ENCODE data around the gene TRMT5.

TRMT5 gene

DNA sequence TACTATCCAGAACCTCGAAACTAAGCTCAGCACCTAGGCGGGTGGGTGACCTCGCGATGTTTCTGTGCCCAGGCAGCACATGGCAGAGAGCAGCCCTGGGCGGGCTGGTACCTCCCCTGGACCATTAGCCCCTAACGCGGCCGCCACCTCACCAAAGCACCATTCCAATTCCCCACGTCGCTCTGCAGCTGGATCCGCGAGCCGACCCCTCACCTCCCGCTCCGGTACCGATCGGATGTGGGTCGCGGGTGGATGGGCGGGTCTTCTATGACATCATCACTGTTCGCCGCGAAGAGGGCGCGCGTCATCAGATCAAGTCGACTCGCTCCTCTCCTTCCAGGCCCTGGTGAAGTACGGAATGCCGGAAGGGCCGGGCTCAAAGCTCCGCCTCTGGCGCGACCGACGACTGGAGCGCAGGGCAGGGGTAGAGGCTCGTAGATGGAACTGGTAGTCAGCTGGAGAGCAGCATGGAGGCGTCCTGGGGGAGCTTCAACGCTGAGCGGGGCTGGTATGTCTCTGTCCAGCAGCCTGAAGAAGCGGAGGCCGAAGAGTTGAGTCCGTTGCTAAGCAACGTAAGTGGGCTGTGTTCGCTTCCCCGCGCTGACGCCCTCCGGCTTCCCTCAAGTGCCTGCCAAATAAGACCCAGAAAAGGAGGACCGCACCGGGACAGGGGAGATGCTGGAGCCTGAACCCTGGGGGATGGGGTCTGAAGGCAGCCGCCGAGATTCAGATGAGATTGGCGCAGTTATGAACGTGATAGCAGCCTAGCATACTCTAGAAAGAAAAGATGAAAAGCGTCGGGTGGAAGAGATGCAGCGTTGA lies at the start of gene TRMT5, which contains the start of gene SLC38A6:
TSS of gene TRMT5 (minus strand) at position 269 of the 822 bp plus-strand sequence. CDS start at position 163, 106 bp downstream.
TSS of gene SLC38A6 (plus strand) at position 435 of the 822 bp plus-strand sequence. CDS start at position 468, 33 bp downstream.
- peak; percentile 94 for DNase-seq

DNA sequence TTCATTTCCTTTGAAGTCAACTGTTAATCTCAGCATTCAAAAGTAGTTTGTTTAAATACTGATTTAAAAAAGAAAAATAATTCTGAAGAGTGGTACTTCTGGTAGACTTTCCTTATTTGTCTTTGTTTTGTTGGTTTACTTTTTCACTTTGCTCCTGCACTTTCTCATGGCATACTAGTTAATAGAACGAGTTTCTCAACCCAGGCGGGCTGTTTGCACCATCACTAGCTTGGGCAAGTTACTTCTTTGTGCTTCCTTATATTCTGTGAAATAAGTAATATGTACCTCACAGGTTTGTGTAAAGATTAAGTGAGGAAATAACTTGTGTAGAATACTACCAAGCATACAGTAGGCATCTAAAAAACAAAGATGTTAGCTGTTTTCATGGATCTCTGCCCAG lies 45.6 kb upstream of the TRMT5 start:
- no peak for DNase-seq

GRCh38 chr14:61025251-61026223 lies 44.7 kb upstream of the TRMT5 start:
- DNase-seq = peak; percentile 29

GRCh38 chr14:61019537-61019936 lies 38.7 kb upstream of the TRMT5 start:
- no peak for DNase-seq

DNA sequence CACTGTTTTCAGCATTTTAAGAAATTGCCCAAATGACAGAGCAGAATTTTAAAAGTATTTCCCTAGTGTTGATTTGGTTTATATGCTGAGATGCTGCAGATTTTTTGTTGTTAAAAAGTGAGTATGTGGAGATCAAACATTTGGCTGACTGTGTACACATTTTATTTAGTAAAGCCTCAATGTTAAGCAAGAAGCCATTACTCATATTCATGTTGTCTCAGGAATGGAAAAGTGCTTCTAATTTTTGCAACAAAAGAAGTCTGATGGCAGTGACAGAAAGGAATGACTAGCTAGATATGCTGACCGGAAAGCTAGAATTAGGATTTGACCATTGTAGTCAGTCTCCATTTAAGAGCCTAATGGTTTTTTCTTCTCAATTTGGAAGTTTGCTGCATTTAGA lies 22.7 kb upstream of the TRMT5 start:
- DNase-seq = no peak

GRCh38 chr14:60999536-60999935 lies 18.7 kb upstream of the TRMT5 start:
- no peak for DNase-seq

- no peak for DNase-seq
These were observed 17.7 kb upstream of the TRMT5 start for GRCh38 chr14:60998617-60999016.

DNA sequence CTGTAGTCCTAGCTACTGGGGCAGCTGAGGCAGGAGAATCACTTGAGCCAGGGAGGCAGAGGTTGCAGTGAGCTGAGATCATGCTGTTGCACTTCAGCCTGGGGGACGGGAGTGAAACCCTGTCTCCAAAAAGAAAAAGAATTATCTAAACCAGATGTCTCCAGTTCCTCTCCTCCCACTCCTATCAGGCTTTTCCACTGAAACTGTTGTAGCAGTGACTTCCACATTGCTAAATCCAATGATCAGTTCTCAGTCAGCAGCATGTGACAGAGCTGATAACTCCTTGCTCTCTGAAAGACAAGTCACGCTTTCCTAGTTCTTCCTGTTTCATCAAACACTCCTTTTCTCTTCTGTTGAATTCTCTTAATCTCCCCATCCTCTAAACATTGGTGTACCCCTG lies 8.7 kb upstream of the TRMT5 start:
- no peak for DNase-seq

GRCh38 chr14:60986500-60986899 lies 5.6 kb upstream of the TRMT5 start:
- no peak for DNase-seq

DNA sequence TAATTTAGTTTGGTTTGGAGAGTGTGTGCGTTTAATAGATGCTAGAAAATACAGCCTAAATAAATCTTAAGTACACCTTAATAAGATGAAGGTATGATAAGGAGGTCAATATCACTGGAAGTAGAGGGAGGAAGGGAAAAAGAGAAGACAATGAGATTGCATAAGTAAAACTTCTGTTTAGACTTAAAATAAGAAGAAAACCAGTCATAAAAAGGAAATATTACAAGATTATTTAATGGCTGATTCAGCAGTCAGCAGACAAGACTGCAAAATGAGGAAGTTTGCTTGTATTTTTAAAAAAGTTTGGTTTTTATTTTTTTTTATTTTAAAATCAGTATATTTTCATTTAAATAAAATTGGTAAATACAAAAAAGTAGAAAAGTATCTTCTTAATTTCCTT lies 3.3 kb upstream of the TRMT5 start:
- no peak for DNase-seq

- no peak for DNase-seq
These were observed 965 bp upstream of the TRMT5 start for GRCh38 chr14:60981633-60982455.

- DNase-seq = no peak
These were observed 3.0 kb downstream of the TRMT5 start for GRCh38 chr14:60977847-60978246.

DNA sequence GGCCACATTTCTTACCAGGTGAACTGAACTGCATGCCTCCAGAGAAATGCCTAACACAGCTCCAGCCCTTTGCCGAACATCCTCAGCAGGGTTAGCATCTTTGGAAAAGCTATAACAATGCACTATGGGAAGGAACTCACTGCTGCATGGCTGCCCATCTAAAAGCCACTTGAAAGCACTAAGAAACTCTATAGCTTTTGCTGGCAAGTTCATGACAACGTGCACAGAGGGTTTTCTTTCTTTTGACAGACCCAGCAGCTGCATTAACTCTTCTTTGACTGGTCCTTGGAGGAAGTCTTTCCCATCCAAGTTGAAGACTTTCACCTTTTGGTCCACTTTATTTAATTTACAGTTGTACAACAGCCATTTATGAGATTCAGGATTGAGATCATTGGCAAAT lies 5.3 kb downstream of the TRMT5 start:
- no peak for DNase-seq

DNA sequence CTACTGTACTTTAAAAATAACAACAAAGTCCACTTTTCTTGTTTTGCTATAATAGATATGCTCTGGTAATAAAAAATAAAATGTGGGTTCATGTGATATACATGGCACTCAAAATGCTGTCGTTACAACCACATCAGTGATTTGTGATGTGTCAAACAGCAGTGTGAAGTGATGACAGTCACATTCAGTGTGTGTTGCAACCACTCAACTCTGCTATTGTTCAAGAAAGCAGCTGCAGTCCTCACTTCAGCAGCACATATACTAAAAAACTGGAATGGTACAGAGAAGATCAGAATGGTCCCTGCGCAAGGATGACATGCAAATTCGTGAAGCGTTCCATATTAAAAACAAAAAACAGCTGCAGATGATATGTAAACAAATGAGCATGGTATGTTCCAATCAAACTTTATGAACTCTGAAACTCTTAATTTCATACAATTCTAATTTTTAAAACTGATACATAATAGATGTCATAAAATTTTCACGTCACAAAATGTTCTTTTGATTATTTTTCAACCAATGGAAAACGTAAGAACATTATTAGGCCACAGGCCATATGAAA lies 6.7 kb downstream of the TRMT5 start:
- DNase-seq = no peak

DNA sequence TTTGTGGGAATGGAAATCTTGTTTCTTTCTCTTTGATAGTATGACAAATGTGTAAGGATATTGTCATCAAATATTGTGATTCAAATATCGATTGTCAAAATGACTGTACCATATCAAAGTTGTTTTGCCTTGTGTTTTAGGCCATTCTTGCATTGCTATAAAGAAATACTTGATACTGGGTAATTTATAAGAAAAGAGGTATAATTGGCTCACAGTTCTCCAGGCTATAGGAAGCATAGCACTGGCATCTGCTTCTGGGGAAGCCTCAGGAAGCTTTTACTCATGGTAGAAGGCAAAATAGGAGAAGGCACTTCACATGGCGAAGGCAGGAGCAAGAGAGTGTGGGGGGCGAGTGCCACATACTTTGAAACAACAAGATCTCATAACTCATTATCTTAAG lies 7.8 kb downstream of the TRMT5 start:
- DNase-seq = no peak

DNA sequence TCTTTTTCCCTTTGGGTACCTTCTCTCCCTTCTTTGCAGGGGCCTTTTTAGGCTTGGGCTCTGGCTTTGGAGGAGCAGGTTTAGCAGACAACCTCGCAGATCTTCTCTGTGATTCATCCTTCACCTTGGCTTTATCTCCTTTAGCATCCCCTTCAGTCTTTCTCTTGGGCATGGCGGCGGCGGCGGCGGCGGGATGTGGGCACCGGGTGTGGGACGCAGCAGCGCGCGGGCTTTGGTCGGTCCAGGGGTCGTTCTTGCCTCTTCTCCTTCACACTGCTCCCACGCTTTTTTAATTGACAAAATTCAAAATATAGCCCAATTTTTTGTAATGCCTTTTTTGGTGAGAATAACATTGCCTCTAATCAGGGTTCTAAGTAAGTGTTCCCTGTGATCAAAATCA lies 8.6 kb downstream of the TRMT5 start:
- DNase-seq = no peak

- no peak for DNase-seq
These were observed 9.6 kb downstream of the TRMT5 start for GRCh38 chr14:60971271-60971670.

DNA sequence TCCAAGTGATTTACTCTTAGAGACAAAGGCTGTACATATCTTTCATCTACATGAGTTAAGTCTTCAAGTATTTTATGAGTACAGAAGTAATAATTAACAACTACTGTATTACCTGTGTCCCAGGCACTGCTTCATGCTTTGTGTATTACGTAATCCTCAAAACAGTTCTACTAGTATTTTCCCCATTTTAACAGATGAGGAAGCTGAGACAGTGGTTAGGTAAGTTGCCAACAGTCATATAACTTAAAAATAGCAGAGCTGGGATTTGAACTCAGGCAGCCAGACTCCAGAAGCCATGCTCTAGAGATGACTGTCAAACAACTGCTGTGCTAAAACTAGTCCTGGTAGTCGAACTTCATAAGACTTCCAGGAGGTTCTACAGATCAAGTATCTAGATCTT lies 10.7 kb downstream of the TRMT5 start:
- no peak for DNase-seq

DNA sequence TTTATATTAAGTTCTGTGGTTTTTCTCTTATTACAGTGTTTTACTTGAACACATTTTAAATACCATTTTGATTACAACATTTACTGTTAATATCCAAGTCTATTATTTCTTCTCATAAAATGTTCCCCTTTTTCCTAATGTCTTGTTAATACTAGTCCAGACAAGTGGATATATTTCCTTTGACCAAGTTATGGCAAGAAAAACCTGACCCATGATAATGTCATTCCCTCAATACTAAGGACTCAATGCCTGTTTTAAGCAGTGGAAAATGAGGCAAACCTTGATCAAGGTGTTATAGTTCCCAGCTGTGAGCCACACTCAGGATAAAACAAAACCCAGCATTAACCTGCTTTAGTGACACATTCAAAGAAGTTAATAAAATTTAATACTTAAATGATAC lies 12.2 kb downstream of the TRMT5 start:
- no peak for DNase-seq

DNA sequence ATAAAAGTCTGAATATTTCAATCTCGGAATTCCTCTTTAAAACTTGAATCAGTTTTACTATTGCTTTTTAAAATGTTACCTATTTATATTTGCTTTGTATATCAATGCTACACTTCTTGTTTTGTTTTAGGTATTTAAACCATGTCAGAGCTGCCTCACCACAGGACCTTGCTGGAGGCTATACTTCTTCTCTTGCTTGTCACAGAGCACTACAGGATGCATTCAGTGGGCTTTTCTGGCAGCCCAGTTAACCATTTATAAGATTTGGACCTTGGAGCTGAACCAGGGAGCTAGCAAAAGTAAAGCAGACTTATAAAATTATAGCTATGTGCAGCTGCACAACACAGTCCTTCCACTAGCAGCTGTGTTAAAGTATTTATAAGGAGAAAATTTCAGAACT lies 12.8 kb downstream of the TRMT5 start:
- DNase-seq = no peak

DNA sequence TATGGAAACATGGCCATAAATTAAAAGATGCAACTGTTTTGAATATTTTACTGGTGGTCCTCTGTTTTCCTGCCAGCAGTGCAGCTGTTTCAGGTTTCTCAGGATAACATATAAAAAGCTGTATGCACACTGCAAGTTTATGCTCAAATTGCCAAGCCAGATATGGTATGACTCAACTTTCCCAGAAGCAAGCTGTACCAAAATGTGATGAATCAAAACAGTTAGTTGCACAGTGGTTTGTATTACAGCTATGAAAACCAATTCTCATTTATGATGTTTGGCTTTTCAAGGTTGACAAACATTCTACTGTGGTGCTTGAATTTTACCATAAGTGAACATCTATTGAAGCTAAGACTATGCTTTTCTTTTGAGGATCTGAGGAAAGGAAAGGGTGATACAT lies 15.5 kb downstream of the TRMT5 start:
- DNase-seq = no peak

- no peak for DNase-seq
These were observed 16.0 kb downstream of the TRMT5 start for GRCh38 chr14:60964904-60965303.

GRCh38 chr14:60963761-60964160 lies 17.1 kb downstream of the TRMT5 start:
- DNase-seq = no peak
